CD4-positive, alpha-beta T cell treated with Interferon alpha-2 for 1 hour (primary cell): ENCODE measurements around the gene SCARB1.
"Not testable (repeated sequence)": the region's sequence is repeated elsewhere in the genome, so short reads cannot be mapped to it uniquely, and the experiment has no call there.

ENCODE experiments used
- DNase-seq, 2 donors: peaks; one replicate each; pipeline ENCODE4 v3.0.0-alpha.2; 2020 to 2022

Gene SCARB1

DNA sequence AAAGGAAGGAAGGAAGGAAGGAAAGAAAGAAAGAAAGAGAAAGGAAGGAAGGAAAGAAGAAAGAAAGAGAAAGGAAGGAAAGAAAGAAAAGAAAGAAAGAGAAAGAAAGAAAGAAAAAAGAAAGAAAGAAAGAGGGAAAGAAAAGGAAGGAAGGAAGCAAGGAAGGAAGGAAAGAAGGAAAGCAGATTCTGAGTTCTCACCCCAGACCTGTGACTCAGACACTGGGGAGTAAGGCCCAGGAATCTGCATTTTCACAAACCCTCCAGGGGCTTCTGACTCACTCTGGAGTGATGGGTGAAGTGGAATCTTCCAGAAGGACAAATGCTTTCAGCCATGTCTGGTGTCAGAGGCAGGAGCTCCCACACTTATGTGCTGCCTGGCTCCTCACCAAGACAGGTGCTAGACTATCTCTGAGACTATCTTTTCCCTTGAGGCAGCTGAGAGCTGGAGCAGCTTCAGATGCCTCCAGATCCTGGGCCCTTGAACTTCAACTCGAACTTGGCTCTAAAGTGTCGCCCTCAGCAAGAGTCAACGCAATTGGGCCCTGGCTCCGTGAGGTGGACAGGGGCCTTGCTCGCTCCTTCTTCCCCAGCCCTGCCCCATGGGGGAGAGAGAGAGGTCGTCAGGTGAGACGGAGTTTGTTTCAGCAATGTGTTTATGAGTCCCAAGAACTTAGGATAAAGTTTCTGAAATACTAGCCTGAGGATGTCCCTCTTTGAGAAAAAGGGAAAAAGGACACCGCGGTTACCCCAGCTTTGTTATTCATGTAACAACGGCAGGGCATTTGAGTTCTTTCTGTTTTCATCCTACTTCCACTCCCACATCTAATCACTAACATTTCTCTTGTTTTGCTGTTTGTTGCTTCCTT is 19.8 kb upstream of the SCARB1 start:
- DNase-seq, result no peak

DNA sequence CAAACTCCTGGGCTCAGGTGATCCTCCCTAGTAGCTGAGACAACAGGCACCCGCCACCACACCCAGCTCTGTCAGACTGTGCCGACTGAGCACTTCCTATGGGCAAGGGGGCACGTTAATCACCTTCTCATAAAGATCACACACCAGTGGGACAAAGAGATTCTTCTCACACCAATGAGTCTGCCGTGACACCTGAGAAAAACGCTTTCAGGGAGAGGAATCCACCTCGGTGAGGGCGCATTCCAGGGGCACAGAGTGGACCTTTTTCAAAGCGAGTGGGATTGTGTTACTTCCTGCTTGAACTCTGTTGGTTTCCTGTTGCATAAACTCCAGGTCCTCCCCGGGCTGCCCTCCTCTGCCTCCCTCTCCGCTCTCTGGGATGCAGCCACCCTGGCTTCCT is 17.5 kb upstream of the SCARB1 start:
- DNase-seq, result no peak

GRCh38 chr12:124880335-124880734 is 16.7 kb upstream of the SCARB1 start:
- not testable (repeated sequence) for DNase-seq

- DNase-seq, result no peak
Observed at GRCh38 chr12:124878795-124879516, 15.3 kb upstream of the SCARB1 start.

DNA sequence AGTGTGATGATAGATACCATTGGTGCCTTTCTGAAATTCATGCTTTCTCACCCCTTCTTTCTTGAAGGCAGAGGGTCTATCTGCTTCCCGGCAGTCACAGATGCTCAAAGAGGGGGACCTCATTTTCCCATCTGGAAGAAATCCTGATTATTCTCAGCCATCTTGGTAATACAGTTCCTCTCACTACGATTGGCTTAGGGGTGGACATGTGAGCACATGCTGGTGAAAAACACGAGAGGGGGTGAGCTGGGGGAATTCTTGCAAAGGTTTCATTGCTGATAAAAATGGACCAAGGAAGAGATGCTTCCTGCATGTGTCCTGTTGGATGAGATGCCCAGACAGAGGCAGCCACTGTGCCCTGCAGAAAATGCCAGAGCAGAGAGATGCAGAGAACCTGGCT is 13.8 kb upstream of the SCARB1 start:
- no peak for DNase-seq

GRCh38 chr12:124876171-124876570 is 12.5 kb upstream of the SCARB1 start:
- DNase-seq, result no peak

- no peak for DNase-seq
Observed at GRCh38 chr12:124875803-124876132, 12.1 kb upstream of the SCARB1 start.

DNA sequence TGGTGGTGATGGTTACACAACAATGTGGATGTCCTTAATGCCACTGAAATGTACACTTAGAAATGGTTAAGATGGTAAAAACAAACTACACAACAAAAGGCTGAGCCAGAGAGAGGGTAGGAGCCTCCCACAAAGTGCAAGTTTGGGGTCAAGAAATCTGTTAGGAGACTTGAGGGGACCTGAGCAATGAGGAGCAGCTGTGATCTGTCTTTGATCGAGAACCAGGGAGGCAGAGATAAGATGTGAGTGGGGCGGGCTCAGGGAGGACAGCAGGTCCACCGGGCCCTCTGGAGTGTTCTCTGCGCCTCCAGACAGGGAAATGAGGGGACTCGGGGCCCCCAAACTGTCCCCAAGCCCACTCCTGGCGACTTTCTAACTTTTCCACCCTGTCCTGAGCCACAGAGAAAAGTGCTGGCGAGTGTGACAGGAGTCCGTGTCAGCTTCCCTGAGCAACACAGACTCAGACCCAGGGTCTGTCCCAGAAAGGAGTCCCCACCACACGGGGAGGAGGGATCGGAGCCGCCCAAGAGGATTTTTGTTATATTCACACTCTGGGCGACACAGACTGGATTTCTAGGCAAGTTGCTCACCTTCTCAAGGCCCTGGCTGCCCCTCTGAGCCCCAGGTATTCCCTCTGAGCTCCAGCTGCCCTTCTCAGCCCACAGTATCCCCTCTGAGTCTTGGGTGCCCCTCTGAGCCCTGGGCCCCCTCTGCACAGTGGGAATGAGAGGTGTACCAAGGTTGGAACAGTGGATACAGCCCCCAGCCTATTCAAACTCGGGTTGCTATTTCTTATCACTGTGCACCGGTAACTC is 11.5 kb upstream of the SCARB1 start:
- DNase-seq, result no peak

DNA sequence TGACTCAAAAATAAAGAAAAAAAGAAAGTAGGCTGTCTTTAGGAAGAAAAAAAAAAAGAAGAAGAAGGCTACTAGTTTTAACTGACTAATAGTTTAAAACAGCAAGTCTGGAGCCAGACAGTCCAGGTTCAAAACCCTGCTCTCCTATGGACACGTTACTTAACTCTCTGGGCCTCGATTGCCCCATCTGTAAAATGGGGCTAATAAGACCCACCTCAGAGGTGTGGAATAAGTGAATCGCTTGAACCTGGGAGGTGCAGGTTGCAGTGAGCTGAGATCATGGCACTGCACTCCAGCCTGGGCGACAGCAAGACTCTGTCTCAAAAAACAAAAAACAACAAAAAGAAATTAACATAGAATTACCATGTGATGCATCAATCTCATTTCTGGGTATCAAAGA is 10.5 kb upstream of the SCARB1 start:
- DNase-seq, result no peak

DNA sequence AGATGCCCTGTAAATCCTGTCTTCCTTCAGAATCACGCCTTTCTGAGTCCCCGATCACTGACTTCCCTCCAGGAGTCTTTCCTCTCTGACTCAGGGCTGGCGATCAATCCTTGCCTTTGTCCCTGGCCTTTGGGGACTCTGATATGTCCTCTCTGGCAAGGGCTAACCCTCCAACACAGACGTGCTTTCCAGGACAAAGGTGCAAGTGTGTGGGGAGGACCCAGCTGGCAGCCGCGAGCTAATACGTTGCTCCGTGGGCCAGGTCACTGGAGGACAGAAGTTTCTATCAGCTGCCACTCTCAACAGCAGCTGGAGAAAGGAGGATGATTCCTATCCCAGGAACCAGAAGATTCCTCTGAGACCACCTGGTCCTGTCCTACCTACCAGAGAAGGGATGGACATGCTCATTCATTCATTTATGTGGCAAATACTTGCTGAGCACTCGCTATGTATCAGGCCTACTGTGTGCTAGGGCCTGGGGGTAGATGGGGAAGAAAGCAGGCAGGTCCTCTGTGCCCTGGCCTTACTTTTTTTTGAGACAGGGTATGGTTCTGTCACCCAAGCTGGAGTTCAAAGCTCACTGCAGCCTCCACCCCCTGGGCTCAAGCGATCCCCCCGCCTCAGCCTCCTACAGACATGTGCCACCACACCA is 8.5 kb upstream of the SCARB1 start:
- DNase-seq, result no peak

DNA sequence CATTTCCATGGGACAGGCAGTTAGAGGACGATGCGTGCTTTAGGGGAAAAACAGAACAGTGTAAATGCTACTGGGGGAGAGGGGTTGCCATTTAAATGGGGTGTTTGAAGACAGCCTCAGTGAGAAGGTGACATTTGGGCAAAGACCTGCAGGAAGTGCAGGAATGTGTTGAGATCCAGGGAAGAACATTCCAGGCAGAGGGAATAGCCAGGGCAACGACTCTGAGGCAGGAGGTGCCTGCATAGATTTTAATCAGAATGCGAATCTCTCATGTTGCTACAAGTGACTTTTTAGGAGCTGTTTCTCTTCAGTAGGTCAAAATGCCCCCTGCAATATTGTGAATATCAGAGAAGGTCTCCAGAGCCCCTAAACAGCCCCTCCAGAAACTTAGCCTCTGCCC is 7.6 kb upstream of the SCARB1 start:
- no peak for DNase-seq

DNA sequence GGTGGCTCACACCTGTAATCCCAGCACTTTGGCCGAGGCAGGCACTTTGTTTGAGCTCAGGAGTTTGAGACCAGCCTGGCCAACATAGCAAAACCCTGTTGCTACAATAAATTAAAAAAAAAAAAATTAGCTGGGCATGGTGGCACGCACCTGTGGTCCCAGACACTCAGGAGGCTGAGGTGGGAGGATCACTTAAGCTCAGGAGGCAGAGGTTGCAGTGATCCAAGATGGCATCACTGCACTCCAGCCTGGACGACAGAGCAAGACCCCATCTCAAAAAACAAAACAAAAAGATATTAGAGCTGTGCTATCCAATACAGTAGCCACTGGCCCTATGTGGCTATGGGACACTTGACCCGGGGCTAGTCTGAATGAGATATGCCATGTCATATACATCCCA is 6.9 kb upstream of the SCARB1 start:
- no peak for DNase-seq

GRCh38 chr12:124869059-124869665 is 5.5 kb upstream of the SCARB1 start:
- peak in 1 of 2 donors; percentile 18 for DNase-seq

- DNase-seq, result no peak
Observed at GRCh38 chr12:124868252-124869058, 4.8 kb upstream of the SCARB1 start.

- no peak for DNase-seq
Observed at GRCh38 chr12:124867401-124867930, 3.8 kb upstream of the SCARB1 start.

DNA sequence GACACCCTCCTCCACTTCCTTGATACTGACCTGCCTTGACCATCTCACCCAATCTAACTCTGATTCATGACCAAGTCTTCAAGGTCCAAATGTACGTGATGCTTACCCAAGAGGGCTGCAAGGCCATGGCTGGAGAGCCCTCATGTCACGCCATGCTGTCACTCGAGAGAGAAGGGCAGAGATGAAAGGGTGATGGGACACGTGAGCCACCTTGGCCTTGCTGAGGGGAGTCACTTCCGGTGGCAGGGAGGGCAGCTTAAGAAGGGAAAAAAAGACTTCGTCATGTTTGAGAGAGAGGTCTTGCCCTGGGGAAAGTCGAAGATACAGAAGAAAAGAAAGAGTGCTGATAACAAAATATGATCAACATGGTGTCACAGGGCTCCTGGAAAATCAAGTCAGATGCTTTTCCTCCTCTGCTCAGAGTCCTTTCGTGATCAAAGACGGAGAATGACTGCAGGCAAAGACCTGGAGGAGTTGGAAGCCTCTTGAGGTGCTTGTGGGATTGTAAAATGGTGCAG is 3.3 kb upstream of the SCARB1 start:
- no peak for DNase-seq

GRCh38 chr12:124866195-124866882 is 2.7 kb upstream of the SCARB1 start:
- no peak for DNase-seq

GRCh38 chr12:124865728-124866127 is 2.1 kb upstream of the SCARB1 start:
- no peak for DNase-seq

GRCh38 chr12:124864326-124864752 is 675 bp upstream of the SCARB1 start:
- no peak for DNase-seq

DNA sequence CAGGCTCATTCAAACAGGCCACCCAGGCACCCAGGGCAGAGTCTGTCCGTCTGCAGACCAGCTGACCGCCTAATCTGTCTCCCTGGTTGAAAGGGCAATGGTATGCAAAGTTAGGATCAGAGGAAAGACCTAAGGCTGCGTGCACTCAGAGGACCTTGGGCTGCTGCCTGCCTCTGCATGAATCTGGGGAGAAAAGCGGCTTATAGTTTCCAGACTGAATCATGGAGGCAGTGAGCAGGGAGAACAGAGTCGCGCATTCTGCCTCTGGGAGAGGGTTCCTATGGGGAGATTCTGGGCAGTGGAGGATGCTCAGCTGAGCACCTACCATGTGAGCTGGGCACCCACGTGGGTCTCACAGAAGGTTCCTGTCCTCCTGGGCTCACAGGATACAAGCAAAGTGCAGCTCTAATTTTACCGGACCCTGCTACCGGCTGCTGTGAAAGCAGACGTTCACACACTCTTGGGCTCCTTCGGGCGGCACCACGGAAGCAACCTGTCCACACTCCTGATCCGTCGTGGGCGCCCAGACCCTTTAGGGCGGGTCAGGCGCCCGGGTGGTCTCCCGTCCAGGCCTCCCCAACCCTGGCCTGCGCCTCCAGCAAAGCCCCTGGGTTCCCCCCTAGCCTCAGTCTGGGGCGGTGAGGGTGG is 772 bp downstream of the SCARB1 start:
- DNase-seq, result no peak
